HK-2 (cell line): ENCODE results near the gene CLEC19A.
"Not testable (repeated sequence)": the region's sequence is repeated elsewhere in the genome, so short reads cannot be mapped to it uniquely, and the experiment has no call there.

Source experiments
- DNase-seq: peaks from one replicate; pipeline ENCODE4 v3.0.0-alpha.2; 2018; ENCODE audit not compliant: unreplicated experiment

CLEC19A gene

GRCh38 chr16:19286827-19287226 lies 1.3 kb downstream of the CLEC19A start:
- DNase-seq, result no peak

GRCh38 chr16:19287241-19287640 lies 1.7 kb downstream of the CLEC19A start:
- no peak for DNase-seq

GRCh38 chr16:19288872-19289799 lies 3.6 kb downstream of the CLEC19A start:
- DNase-seq, result no peak

GRCh38 chr16:19289811-19290485 lies 4.4 kb downstream of the CLEC19A start:
- no peak for DNase-seq

GRCh38 chr16:19290860-19291259 lies 5.3 kb downstream of the CLEC19A start:
- DNase-seq, result no peak

GRCh38 chr16:19291475-19291874 lies 5.9 kb downstream of the CLEC19A start:
- no peak for DNase-seq

GRCh38 chr16:19292186-19292585 lies 6.7 kb downstream of the CLEC19A start:
- no peak for DNase-seq

GRCh38 chr16:19294156-19294649 lies 8.7 kb downstream of the CLEC19A start:
- DNase-seq, result no peak

- no peak for DNase-seq
These were observed 9.9 kb downstream of the CLEC19A start for GRCh38 chr16:19295393-19295792.

- no peak for DNase-seq
These were observed 11.9 kb downstream of the CLEC19A start for GRCh38 chr16:19297454-19297853.

GRCh38 chr16:19299565-19299964 lies 14.0 kb downstream of the CLEC19A start:
- no peak for DNase-seq

GRCh38 chr16:19301931-19302330 lies 16.4 kb downstream of the CLEC19A start:
- no peak for DNase-seq

GRCh38 chr16:19304750-19305149 lies 19.2 kb downstream of the CLEC19A start:
- no peak for DNase-seq

- no peak for DNase-seq
These were observed 19.9 kb downstream of the CLEC19A start for GRCh38 chr16:19305443-19305842.

- DNase-seq, result no peak
These were observed 22.2 kb downstream of the CLEC19A start for GRCh38 chr16:19307587-19308241.

- DNase-seq, result no peak
These were observed 22.9 kb downstream of the CLEC19A start for GRCh38 chr16:19308392-19308791.

- DNase-seq, result no peak
These were observed 23.6 kb downstream of the CLEC19A start for GRCh38 chr16:19309178-19309577.

- DNase-seq, result no peak
These were observed 29.3 kb downstream of the CLEC19A start for GRCh38 chr16:19314718-19315425.

GRCh38 chr16:19315889-19316433 lies 30.4 kb downstream of the CLEC19A start:
- DNase-seq, result no peak

- no peak for DNase-seq
These were observed 31.3 kb downstream of the CLEC19A start for GRCh38 chr16:19316846-19317245.

- DNase-seq, result not testable (repeated sequence)
These were observed 35.7 kb downstream of the CLEC19A start for GRCh38 chr16:19321186-19321585.
